HG03280 (cell line): ENCODE measurements around the gene CPPED1.
"Not testable (repeated sequence)": the region's sequence is repeated elsewhere in the genome, so short reads cannot be mapped to it uniquely, and the experiment has no call there.

ENCODE experiments used
- ATAC-seq: cut with Tn5 transposase; IDR thresholded peaks from one replicate; pipeline ENCODE4 v1.9.1; 2021; ENCODE audit warnings: mild to moderate bottlenecking, moderate library complexity; ENCODE audit not compliant: unreplicated experiment

Gene CPPED1

DNA sequence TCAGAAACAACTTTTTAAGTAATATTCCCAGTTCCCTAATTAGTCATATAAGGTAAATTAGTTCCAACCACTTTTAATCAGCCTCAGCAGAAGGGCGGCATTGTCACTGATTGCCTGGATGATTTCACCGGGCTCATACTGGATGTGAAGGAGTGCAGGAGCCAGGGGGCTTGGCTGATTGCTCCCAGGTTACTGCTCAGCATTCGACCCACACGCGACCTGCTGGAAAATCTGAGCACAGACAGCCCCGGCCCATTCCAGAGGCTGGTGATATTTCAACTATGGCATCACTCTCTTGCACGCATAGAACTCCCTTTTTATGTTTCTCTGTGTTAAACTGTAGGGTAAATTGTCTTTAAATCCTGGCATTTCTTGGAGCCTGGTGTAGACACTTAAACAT is 34.2 kb downstream of the CPPED1 start:
- ATAC-seq, result no peak

DNA sequence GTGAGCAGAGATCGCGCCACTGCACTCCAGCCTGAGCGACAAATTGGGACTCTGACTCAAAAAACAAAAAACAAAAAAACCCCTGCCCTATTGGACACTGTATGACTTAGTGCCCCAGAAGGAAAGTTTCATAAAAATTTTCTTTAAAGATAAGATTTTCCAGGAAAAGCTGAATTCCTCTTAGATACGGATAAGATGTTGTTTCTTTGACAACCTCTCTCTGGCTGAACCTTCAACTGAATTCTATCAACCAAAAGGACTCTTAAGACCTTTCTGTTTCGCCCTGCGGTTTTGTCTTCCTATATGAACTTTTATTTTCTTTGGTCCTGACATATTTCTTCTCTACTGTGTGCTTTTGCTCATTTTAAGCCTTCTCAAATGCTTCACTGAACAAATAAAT is 35.8 kb downstream of the CPPED1 start:
- ATAC-seq, result no peak

DNA sequence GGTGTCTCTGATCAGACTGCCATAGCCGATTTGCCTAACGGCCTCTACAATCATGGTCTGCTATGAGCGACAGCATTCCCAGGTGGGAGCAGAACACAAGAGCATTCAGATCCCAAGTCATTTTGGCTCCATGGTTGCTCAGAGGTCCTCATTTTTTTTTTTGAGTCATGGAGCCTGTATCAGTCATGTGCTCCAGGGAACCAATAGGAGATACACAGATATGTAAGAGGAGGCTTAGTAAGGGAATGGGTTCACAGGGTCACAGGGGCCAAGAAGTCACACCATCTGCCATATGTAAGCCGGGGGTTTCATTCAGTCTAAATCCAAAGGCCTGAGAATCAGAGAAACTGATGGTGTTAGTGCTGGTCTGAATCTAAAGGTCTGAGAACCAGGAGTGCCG is 36.8 kb downstream of the CPPED1 start:
- ATAC-seq, result no peak

DNA sequence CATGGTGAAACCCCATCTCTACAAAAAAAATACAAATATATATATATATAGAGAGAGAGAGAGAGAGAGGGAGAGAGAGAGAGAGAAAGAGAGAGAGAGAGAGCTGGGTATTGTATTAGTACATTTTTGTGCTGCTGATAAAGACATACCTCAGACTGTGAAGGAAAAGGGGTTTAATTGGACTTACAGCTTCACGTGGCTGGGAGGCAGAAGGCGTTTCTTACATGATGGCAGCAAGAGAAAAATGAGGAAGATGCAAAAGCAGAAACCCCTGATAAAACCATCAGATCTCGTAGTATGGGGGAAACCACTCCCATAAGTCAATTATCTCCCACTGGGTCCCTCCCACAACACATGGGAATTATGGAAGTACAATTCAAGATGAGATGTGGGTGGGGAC is 37.5 kb downstream of the CPPED1 start:
- ATAC-seq, result not testable (repeated sequence)

DNA sequence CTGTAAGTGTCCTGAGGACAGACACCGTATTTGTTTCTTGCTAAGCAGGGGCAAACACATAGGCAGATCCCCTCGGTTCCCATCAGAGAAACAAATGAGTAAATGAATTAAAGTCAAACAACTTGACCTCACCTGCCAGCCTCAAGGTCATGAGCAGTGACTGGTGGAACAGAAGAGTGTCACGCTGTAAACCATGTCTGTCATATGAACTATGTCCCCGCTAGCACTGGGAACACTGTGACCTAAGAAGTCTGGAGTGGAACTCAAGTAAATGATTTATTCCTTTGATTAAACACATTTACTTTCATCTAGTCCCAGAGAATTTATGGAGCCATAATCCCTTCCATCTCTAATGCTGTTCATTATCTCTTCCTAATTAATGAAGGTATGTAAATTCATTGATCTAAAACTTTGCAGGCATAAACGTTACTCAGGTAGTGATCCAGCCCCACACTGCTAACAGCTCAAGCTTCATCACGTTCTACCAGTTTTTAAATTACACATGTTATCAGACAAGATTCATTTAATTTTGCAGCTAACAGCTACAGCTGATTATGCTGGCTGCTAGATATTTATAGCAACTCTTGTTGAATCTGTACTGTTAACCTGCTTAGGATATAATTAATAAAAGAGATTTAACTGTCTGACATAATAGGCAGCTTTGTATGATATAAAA is 38.7 kb downstream of the CPPED1 start:
- ATAC-seq, result no peak

DNA sequence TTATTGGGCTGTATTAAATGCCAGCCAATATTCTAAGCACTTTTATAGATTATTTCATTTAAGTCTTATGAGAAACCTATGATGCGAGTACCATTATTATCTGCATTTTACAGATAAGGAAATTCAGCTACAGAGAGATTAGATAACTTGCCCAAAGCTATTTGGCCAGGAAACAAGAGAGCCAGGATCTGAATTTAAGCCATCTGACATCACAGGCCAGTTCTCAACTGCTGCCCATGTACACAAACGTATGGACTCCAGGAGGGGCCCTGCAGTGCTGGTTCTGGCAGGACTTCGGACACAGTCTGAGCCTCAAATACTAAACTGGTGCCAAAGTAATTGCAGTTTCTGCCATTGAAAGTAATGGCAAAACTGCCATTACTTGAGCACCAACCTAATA is 40.2 kb downstream of the CPPED1 start:
- no peak for ATAC-seq

DNA sequence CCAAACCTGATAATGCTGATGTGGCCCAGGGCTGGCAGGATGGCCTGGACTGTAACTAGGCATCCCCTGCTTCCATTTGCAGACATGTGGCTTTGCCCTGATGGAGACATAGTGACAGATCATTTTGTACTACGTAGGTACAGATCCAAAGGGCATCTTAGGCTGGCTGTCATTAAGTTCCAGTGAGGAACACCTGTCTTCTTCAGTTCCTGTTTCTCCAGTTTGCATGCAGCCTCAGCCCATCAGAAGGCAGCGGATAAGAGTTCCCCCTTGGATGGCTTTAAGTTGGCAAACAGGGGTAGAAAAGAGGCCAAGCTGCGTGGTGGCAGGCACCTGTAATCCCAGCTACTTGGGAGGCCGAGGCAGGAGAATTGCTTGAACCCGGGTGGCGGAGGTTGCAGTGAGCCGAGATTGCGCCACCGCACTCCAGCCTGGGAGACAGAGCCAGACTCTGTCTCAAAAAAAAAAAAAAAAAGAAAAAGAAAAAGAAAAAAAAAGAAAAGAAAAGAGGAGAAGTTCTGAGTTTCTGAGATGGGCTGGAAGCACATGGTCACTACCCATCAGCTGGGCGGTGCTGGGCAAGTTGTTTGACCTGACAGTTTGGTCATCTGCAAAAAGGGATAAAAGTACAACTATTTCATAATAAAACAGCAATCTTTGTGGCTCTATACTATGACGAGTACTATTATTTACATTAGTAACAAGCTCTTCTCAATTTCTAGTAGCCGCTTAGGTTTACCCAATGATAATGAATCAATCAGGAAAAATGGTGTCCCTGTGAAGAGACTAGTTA is 42.7 kb downstream of the CPPED1 start:
- no peak for ATAC-seq

DNA sequence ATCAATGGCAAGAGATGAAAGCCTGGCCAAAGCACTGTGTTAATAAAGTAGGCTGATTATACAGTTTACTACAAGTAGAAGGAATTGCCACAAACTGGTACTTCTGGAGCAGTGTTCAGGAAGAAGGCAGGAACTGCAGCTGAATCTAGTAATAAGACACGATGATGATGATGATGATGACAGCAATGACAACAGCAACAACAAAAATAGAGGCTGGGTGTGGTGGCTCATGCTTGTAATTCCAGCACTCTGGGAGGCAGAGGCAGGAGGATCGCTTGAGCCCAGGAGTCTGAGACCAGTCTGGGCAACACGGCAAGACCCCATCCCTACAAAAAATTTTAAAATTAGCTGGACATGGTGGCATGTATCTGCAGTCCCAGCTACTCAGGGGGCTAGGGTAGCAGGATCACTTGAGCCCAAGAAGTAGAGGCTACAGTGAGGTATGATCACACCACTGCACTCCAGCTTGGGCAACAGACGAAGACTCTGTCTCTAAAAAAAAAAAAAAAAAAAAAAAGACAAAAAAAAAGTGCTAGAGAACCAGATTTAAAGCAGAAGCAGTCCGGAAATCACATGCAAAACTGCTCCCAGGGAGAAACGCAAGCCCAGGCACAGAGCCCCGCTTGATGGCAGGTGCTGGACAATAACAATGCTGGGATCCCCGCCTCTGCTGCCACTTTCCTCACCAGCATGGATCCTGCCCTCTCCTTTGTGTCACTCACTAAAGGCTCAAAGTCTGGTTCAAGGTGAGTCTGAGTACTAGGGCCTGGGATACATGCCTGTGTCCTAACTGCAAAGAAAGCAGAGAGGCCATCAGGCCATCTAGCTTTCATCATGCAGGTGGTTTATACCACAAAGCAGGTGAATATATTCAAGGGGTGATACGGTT is 44.8 kb downstream of the CPPED1 start:
- no peak for ATAC-seq

DNA sequence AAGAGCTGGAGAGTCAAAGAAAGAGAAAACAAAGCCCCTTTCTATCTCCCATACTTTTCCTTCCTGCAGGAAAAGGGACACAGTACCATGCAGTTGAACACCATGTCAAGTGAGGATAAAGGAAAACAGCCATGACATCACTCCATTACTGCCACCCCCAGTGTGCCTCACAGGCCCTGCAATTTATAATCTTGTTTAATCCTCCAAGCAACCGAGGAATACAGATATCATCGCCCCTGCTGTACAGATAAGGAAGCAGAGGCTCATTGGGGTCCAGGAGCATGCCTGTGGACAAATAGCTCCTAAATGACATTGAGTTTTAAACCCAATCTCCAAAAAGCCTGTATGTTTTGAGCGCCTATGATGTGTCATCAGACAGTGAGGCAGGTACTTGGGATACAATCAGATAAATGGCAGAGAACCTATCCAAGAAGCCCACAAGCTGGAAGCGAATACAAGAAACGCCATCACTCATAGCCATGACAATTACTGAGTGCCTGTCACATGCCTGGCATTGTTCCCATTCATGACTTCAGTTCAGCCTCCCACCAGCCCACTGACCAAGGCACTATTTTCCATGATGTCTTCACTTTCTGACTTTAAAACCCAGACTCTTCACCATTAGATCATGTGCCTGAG is 45.5 kb downstream of the CPPED1 start:
- ATAC-seq, result no peak

DNA sequence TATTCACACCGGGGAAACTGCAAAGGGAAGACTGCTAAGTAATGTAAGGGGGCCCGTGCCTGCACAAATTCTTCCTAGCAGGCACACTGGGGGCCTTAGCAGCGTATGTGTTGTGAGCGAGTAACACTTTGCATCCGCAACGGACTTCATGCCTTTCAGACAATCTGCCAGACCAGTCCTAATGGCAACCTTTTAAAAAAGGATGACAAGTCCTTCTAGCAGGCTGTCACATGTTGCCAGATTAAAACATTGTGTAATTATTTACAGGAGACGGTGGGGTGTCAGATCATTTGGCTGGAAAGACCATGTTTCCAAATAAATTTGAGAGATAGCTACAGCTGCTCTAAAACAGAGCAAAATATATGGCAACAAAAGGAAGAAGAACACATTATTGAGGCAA is 46.1 kb downstream of the CPPED1 start:
- ATAC-seq, result no peak

DNA sequence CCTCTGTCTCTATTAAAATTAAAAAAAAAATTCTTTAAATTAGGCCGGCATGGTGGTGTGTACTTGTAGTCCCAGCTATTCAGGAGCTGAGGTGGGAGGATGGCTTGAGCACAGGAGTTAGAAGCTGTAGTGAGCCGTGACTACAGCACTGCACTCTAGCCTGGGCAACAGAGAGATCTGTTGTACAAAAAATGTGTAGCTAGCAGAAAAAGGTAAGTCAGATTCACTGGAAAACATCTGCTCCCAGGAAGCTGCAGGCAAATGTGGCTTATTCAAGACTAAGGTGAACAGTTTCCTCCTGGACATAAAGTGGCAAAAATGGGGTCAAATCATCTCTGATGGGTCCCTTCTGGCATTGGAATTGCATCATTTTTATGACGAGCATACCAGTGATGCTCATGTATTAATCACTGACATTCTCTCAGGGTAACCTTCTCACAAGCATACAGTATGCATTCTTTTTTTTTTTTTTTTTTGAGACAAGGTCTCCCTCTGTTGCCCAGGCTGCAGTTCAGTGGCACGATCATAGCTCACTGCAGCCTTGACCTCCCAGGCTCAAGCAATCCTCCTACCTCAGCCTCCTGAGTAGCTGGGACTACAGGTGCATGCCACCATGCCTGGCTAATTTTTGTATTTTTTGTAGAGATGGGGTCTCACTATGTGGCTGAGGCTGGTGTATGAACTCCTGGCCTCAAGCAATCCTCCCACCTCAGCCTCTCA is 48.7 kb downstream of the CPPED1 start:
- no peak for ATAC-seq

DNA sequence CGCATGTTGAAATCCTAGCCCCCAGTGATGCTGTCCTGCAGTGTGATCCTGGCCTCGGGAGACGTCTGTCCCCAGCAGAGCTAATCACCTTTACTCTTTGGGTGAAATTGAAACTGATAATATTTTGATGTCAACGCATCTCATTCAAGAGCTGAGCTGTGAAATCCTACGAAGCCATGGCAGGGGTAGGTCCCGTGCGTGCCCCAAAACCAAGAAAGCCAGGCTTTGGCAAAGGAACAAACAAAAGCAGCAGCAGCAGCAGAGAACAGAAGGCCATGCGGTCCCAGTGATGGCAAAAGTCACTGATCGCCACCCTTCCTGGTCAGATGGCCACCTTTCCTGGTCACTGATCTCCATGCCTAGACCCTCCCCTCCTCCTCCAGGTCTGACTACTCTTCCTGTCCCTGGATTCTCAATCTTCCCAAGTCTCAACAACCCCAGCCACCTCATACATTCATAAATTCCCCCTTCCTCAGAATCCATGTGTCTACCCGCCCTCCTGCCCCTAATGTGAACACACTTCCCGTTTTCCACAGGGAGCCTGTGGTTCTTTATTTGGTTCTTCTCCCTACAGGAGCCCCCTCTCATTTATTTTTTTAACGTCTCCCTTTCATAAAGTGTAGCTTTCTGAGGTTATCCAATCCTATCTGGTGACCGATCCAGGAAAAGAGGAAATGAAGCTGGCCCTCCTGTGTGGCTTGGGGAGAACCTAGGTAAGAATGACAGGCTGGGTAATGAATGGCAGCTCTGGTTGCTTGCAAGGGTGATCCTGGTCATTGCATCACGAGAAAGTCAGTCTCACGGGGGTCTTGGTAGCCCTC is 50.3 kb downstream of the CPPED1 start:
- ATAC-seq, result no peak

DNA sequence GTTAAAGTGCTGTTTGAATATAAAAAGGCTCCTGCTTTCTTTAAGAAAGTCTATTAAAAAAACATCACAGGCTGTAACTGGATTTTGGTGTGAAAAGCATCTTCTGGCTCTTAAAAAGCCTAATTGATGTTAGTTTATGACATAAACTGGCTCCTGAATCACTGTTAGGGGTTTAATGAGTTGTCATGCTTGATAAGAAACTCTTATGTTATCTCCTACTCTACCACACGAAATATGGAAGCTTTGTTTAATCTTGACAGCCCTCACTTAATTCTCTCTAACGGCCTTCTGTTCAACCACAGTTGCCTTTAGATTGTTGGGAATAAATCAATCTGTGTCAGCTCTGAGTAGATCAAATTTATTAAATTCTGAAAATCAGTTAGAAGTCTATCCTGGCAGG is 51.5 kb downstream of the CPPED1 start:
- ATAC-seq, result no peak

DNA sequence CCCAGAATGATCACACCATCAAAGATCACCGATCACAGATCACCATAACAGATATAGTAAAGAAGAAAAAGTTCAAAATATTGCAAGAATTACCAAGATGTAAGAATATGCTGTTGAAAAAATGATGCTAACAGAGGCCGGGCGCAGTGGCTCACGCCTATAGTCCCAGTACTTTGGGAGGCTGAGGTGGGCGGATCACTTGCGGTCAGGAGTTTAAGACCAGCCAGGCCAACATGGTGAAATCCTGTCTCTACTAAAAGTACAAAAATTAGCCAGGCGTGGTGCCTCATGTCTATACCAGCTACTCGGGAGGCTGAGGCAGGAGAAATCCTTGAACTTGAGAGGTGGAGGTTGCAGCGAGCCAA is 53.2 kb downstream of the CPPED1 start:
- ATAC-seq, result no peak

DNA sequence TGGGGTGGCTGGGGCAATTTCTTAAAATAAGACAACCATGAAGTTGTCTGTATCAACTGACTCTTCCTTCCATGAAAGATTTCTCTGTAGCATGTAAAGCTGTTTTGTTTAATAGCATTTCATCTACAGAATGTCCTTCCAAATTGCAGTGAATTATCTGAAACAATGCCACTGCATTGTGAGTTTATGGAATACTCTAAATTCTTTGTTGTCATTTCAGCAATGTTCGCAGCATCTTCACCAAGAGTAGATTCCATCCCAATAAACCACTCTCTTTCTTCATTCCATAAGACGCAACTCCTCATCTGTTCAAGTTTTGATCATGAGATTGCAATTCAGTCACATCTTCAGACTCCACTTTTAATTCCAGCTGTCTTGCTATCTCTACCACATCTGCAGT is 54.6 kb downstream of the CPPED1 start:
- ATAC-seq, result no peak

DNA sequence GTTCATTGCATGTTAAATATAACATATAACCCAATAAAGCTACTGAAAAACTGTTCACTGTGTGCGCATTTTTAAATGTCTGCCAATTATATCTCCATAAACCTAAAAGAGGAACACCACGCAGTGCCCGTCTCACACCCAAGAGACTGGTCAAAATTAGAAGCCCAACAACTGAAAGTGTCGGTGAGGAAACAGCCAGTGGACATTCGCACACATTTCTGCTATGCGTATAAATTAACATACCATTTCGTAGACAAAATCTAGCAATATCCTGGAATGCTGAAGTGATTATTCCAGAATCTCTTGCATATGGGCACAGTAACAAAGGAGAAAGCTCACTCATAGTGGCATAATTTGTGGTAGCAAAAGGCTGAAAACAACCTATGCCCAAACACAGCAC is 55.9 kb downstream of the CPPED1 start:
- ATAC-seq, result no peak

DNA sequence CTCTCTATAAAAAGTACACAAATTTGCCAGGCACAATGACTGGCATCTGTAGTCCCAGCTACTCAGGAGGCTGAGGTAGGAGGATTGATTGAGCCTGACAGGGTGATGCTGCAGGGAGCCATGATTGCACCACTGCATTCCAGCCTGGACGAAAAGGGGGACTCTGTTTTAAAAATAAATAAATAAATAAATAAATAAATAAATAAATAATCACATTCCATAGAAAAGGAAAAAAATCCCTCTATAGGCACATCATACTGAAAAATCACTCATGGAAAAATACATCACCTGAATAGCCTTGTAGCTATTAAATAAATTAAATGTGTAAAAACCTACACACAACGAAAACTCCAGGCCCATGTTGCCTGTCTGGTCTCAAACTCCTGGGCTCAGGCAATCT is 56.4 kb downstream of the CPPED1 start:
- ATAC-seq, result no peak

DNA sequence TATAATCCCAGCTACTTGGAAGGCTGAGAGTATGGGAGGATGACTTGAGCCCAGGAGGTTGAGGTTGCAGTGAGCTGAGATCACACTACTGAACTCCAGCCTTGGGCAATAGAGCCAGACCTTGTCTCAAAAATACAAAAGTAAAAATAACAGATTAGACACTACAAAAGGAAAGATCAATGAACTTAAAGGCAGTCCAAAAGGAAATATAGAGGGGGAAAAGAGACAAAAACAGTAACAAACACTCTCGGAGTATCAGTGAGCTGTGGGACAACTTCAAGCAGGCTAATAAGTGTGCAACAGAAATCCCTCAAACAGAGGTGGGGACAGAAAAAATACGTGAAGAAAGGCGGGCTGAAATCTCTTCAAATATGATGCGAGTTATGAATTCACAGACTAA is 58.8 kb downstream of the CPPED1 start:
- ATAC-seq, result no peak

DNA sequence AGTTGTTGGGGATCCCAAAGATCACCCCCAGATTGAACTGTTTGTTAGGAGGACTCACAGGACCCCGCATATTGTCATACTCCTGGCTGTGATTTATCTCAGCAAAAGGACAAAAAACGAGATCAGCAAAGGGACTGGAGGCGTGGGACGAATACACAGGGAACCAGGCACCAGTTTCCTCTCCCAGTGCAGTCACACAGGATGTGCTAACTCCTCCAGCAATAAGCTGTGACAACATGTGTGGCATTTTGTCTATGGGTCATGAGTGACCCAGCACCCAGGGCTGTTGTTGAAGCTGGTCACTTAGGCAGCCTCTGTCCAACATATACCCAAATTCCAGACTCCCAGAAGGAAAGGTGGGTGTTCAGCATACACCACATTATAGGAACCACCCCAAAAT is 60.9 kb downstream of the CPPED1 start:
- no peak for ATAC-seq
